NCI-H2107 treated with DMSO at 0.1 percent for 48 hours (cell line): Measurements from ENCODE around the gene GPC1.

ENCODE experiments used
- DNase-seq: peaks from one replicate; lab custom pipeline; 2025; ENCODE audit not compliant: unreplicated experiment; lab: John Stamatoyannopoulos, UW

The GPC1 gene

DNA sequence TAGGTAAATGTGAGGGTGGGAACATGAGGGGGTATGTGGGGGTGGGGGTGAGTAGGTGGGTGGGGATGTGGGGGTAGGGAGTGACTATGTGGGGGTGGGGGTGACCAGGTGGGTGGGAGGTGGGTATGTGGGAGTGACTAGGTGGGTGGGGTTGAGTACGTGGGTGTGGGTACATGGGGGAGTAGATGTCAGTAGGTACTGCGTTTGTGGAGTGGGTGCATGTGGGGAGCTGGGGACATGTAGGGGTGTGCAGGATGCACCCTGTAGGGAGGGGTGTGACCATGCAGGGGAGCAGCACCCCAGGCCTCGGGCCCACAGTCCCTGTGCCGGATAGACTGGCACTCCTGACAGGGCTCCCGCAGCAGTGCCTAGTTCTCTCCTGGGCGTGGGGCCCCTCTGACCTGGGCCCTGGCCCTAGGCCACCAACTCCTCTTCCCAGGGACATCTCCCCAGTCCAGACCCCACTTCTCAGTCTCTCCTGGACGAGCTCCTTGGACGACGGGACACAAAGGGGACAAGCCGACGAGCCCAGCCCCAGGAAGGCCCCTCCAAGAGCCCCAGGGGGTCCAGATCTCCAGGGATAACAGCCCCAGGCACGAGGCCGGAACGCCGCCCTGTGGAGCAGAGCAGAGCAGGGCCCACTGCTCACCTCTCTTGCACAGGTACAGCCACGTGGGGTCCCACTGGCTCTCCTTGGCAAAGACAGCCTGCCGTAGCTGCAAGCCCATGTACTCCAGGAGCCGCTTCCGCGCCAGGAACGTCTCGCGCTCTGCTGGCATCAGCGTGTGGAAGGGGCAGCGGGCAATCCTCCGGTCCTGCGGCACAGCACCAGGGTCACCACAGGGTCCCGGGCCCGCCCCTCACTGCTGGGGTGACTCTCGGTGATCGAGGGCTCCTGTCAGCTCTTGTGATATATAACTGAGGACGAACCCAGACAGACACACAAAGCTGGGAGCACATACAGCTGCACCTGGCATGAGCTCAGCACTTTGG lies 64.1 kb downstream of the GPC1 start:
- no peak for DNase-seq

DNA sequence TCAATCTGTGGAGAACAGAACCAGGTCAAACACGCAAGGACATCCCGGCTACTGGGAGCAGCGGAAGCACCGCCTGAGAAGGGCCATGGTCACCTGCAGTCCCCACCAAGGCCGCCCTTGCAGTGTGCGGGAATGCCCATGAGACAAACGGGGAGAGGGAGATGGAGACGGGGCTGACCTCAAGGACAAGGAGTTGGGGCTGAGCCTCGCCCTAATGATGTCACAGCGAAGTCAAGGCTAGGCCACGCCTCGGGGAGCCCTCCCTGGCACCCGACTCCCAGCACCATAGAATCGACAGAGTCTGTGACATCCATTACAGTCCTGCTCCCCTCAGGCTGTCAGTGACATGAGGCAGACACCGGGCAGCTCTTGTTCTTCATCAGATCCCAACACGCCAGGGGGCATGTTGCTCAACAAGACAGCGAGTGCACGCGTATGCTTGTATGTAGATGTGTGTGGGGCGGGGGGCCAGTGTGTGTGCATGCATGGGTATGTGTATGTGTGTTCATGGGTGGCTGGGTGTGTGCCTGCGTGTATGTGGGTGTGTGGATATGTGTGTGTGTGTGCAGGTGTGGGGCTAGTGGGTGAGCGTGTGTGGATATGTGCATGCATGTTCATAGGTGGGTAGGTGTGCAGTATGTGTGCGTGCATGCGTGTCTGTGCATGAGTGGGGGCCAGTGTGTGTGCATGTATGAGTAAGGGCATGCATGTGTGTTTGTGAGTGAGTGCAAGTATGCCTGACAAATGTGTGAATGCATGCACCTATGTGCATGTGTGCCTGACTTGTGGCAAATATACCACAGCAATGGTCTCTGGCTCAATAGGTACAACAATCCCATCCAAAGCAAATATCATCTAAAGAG lies 65.3 kb downstream of the GPC1 start:
- no peak for DNase-seq

DNA sequence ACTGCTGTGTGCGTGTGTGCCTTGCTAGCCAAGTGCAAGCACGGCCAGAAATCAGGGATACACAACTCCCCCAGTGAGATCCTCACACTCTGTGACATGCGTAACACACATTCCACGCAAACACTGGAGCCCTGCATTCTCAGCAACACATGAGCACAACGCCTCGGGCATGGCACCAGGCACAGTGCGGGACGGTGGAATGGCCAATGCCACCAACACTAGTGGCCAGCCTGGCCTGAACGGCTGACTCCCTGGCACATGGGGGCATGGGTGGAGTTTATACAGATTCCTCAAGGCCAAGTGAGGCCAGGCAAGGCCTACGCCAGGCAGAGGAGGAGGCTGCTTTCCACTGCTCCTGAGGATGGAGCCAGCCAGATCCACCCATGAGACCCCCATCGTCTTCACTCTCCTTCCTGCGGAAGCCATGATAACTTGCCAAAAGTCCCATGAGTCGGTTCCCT lies 66.1 kb downstream of the GPC1 start:
- no peak for DNase-seq

DNA sequence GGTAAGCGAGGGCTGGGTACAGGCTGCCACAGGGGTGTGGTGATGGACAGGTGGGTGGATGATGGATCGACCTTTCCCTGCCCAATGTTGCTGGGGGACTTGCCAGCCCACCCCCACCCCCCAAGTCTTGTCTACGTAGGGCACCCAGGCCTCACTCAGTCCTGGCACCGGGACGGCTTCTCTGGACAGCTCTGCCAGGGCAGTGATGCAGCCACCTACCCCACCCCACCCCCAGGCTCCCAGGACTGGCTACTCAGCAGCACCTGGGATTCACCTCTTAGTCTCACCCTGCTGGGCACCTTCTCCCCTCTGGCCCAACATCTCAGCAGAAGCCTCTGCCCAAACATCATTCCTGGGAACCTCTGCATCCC lies 66.6 kb downstream of the GPC1 start:
- DNase-seq, result no peak

DNA sequence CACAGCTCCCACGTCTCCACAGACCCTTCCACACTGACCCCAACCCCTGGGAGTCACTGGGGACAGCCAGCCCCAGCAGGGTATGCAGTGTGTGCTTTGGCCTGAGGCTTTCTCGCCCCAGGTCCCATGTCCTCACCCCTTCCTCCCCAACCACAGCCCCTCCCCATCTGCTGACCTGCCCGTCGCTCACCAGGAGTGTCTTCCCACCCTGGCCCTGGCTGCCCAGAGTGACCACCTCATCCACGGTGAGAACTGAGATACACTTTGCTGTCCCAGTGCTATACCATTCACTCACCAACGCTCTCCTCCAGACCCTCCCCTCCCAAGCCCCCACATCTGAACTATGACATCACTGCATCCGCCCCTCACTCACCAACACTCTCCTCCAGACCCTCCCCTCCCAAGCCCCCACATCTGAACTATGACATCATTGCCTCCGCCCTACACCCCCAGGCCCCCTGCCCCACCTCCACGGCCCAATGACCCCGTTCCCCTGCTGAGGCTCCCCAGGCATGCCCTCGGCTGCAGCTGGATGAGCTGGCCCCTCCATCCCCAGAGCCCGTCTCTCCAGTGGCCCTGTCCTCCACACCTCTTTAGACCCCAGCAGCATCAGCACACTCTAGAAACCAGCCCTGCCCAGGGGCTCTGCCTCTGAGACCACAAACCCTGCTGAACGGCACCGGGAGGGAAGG lies 67.1 kb downstream of the GPC1 start:
- no peak for DNase-seq

DNA sequence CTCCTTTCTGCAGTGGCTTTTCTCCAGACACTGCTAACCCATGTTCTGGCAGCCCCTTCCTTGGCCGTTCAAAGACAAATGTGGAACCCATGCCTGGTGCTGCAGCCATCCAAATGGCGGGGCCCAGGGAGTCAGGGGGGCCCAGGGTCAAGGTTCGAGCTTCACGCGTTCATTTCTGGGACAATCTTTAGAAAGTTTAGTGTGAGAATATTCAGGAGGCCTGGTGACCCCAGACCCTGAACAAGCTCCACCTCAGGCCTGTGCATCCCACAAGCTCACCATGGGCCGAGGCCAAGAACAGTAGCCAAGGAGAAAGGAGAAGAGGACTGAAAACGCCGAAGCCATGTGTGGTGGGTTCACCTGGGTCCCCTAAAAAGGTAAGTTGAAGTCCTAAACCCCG lies 67.9 kb downstream of the GPC1 start:
- DNase-seq, result no peak

DNA sequence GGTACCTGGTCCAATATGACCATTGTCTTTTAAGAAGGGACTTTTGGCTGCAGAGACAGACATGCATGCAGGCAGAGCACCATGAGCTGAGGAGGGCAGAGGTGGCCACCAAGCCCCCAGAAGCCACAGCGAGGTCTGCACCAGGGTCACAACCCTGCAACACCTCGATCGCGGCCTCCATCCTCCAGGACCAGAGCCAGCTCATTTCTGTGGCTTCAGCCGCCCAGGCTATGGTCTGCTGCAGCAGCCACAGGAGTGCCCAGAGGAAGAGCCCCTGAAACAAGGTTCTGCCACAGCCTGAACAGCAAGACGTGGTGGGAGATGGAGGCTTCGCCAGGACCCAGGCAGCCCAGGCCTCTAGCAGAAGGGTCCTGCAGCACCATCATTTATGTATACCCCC lies 68.4 kb downstream of the GPC1 start:
- no peak for DNase-seq

DNA sequence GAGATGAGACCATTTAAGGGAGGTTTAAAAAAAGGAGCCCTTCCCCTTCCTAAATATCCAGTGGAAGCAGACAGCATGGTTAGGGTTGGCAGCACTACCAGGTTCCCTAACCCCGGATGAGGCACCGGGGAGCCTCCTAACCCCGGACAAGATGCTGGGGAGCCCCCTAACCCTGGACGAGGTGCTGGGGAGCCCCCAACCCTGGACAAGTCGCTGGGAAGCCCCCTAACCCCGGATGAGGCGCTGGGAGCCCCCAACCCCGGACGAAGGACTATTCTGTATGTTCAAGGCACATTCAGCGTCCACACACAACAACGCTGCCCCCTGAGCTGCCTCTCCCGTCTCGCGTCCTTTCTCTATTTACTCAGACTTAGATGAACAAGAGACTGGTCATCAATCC lies 70.4 kb downstream of the GPC1 start:
- DNase-seq, result no peak

DNA sequence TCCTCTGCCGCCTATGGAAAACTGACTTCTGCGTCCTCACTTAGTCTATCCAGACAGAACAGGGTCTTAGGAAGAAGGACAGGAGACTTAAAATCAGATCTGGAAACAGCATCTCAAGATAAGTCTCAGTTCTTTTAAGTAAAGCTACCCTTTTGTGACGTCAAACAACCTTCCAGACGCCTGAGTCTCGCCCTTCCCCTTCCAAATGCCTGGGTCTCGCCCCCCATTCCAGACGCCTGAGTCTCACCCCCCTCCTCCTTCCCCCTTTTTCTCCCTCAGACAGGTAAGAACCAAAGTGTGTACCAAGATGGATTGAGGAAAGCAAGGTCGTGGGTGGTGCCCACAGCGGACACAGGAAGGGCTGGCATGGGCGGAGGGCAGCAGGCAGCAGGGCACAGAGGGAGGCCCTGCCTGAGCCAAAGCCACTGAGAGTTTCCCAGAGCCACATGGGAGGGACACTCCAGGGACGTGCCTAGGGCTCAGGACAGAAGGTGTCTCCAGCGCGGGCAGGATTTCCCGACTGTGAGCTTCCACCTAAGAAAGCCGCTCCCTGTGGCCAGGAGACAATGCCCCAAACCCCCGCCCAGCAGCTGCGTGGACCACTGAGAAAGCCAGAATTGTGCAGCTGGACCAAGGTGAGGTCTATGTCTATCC lies 71.1 kb downstream of the GPC1 start:
- no peak for DNase-seq

DNA sequence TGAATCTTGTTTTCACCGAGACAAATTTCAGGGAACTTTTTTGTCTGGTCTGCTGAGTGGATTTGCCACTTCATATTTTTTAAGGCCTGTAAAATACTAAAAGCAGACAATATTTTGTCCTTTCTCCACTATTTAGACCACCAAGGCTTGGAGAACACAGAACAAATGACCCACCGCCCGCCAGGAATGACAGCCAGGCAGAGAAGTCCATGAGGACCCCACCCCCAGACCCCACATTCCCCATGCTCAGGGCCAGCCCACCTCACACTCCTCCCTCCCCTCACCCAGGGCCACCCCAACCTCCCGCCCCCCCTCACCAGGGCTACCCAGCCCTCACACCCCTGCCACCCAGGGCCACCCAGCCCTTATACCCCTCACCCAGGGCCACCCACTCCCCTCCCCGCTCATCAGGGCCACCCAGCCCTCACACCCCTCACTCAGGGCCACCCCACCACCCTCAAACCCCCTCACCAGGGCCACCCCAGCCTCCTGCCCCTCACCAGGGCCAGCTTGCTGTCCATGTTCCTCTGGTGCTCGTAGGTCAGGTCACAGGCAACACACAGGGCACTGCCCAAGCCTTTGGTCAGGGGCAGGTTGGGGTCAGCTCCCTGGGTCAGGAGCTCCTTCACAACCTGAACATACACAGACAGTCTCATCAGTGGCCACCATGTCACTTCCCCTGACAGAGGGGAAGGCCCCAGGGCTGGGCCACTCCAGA lies 71.8 kb downstream of the GPC1 start:
- no peak for DNase-seq

DNA sequence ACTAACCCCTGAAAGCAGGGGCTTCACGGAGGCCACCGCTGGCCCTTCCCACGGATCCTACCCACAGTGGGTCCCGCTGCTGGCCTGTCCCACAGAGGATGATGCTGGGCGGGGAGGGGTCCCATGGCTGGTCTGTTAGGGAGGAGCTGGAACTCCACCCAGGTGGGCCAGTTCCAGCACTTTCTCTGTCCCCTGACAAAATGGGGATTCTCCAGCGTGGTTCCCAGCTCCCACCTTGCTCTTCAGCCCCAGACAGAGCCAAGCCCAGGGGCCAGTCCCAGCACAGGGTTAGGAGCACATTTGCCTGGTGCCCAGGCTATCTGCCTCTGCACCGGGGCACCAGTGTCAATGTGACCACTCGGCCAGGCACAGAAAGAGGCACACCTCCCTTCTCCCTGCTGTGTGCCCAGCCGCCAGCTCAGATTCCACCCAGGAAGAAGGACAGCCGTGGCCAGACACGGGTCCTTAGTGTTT lies 72.4 kb downstream of the GPC1 start:
- DNase-seq, result no peak

DNA sequence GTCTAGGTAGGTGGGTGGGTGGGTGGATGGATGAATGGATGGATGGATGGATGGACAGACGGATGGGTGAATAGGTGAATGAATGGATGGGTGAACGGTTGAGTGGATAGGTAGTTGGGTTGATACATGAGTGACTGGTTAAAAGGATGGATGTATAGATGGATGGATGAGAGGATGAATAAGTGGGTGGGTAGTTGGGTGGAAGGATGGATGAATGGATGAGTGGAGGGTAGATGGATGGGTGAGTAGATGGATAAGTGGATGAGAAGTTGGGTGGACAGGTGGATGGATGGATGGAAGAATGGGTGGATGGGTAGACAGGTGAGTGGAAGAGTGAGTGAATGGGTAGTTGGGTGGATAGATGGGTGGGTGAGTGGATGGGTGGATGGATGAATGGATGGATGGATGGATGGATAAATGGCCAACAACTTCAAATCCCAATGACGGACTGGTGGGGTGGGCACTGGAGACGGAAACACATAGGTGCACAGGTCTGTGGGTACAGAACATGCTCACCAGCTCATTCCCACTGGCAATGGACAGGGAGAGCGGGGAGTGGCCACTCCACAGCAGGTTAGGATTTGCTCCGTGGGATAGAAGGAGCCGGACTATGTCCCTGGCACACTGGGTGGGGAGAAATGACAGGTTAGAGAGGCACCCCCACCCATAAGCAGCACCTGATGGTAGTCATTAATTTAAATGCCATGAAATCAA lies 73.5 kb downstream of the GPC1 start:
- no peak for DNase-seq

DNA sequence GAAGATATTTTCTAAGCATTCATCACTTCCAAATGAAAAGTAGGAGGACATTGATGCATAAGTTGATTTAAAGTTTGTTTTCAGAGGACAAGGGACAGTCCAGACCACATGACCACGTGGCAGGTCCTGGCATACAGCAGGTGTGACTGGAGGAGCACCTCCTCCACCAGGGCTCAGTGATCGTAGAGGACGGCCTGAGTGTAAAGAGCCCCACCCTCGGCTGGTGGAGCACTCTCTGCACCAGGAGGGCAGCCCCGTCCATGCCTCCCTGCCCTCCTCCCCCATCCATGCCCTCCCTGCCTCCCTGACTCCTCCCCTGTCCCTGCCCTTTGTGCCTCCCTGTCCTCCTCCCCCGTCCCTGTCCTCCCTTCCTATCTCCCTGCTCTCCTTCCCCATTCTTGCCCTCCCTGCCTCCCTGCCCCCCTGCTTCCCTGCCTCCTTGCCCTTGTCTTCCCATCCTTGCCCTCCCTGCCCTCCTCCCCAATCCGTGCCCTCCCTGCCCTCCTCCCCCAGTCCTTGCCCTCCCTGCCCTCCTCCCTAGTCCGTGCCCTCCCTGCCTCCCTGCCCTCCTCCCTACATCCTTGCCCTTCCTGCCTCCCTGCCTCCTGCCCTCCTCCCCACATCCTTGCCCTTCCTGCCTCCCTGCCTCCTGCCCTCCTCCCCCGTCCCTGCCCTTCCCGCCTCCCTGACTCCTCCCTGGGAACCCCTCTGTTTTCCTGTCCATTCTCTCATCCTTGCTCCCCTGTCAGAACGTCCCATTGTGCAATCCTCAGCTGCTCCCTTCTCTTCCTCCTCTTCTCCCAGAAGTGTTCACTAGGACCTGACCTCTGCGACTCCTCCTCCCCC lies 74.4 kb downstream of the GPC1 start:
- DNase-seq, result no peak

DNA sequence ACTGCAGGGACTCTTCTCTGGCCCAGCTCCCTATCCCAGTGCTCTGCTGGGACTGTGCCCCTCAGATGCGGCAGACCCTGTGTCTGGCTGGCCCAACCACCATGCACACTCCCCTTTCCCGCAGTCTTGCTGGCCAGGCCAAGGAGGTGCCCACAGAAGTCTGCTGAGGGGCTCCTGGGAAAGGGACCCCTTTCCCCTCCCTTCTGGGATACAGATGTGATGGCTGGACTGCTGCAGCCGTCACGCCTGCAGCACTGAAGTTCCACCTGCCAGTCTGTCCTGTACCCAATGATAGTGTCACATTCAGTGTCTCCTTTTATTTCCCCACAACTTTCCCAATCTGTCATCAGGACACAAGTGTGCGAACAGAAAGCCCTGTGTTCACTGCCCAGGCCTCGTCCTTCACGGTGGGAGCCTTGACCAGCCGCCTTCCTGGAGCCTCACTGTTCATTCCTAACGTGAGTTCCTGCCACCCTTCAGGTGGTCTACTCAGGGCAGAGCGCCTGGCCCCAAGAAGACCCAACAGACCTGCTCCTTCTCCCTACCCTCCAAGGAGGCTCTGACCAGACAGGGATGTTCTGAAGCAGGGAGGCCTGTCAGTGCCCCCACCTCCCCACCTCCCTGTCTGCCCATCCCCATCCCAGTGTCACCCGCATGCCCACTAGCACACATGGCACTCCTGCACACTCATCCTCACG lies 75.2 kb downstream of the GPC1 start:
- DNase-seq, result no peak

DNA sequence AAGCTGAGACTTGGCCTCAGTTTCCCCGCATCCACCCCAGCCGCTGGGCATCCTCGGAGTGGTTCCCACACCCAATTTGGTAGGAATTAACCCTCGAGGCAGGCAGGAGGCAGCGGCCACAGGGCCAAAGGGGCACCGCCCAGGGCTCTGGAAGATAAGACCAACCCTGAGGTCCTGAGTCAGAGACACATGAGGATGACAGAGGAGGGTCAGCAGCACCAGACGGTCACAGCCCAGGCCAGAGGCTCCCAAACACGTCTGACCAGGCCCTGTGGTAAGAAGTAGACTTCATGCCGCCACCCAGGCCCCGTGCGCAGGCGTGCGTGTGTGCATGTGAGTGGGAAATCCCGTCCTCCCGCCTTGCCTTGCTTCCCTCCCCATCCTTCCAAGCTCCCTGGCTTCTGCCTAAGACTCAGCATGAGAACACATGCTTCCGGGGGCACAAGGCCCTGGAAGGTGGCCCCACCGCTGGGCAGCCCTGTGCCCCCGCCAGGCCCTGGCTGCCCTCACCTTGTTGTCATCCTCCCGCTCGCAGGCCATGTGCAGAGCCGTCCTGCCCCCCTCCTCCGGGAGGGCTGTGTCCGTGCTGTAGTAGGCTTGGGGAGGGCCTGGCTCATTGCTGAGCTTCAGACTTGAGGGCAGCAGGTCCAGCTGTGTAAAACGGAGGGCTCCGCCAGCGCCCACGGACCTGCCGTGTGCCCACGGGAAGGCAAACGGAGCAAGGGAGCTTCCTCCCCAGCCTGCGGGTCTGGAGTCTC lies 76.1 kb downstream of the GPC1 start:
- DNase-seq, result no peak

DNA sequence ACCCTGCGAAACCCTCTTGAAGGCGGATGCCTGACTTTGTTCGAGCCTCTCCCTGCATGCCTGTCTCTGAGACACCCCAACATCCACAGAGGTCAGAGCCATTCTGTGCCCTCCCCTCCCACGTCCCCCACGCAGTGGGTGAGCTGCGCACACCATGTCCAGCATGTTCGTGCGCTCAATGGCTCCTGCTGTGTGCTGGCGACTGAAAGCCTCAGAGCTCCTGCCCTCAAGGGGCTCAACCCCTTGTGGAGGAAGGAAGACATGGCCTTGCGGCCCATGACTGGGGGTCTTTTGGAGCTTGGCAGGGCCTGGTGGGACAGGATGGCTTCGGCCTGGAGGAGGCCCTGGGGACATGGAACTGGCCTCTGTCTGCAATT lies 76.6 kb downstream of the GPC1 start:
- no peak for DNase-seq
